Body of pancreas (tissue), 4 donors: ENCODE data around the gene MED31.

Source experiments
- POLR2A ChIP-seq, 3 donors: fragments of 450-650 bp; IDR thresholded peaks; one replicate each; pipeline ENCODE4 v1.6.1; 2016; ENCODE audit warnings: antibody characterized with exemption in 3 of 3, mild to moderate bottlenecking in 2 of 3
- TF ChIP-seq, protein P1 (sequence below), 7 experiments: fragments of 450-650 bp in 4 of 7; fragments of 200-600 bp in 3 of 7; sonication (generic) in 3 of 7; IDR thresholded peaks; one replicate each; pipeline ENCODE4 v1.5.1; 2016 to 2019; ENCODE audit warnings: antibody characterized with exemption in 7 of 7

DNA sequence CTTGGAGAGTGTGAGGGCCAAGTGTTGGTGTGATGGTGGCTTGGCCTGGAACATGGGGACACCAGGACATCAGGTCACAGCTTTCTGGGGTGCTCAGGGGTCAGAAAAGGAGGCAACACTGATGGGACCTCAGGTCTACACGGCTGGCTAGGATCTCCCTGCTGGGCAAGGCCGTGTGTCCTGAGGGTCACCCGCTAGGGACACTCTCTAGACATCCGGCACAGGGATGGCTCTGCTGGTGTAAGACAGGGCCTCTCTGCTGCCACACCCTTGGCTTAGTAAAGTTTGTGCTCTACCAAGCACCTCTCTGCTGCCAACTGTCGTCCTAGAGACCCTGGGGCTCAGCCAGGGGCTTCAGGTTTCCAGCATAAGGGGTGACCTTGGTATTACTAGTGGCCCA is 45.5 kb upstream of the MED31 start:
- TF ChIP-seq, protein P1, sequence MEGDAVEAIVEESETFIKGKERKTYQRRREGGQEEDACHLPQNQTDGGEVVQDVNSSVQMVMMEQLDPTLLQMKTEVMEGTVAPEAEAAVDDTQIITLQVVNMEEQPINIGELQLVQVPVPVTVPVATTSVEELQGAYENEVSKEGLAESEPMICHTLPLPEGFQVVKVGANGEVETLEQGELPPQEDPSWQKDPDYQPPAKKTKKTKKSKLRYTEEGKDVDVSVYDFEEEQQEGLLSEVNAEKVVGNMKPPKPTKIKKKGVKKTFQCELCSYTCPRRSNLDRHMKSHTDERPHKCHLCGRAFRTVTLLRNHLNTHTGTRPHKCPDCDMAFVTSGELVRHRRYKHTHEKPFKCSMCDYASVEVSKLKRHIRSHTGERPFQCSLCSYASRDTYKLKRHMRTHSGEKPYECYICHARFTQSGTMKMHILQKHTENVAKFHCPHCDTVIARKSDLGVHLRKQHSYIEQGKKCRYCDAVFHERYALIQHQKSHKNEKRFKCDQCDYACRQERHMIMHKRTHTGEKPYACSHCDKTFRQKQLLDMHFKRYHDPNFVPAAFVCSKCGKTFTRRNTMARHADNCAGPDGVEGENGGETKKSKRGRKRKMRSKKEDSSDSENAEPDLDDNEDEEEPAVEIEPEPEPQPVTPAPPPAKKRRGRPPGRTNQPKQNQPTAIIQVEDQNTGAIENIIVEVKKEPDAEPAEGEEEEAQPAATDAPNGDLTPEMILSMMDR (IDR thresholded peaks at IDR 0.05) = no peak
- no peak for TF ChIP-seq POLR2A (IDR thresholded peaks at IDR 0.05)
